K562 (cell line): ENCODE data around the gene CIB2. TPM values are rescaled to one million over a fixed set of nuclear protein-coding genes. Genes with fewer than 3 reads are reported as not detected.

Experiments used
- ATF6 ChIP-seq: sonication (generic); formaldehyde crosslinking; IDR thresholded peaks from 2 replicates; pipeline ENCODE4 v1.4.0; 2020; ENCODE audit warnings: mild to moderate bottlenecking, missing genetic modification reagents
- BRF1 ChIP-seq: IDR thresholded peaks from 3 replicates; pipeline ENCODE4 v1.6.1; 2011; ENCODE audit warnings: borderline replicate concordance, mild to moderate bottlenecking; ENCODE audit not compliant: insufficient read length; ENCODE audit errors: extremely low read depth
- CAMTA2 ChIP-seq: fragments of 250-450 bp; sonication (Bioruptor Pico); conservative IDR thresholded peaks from 2 replicates; pipeline ENCODE4 v1.5.1; 2022
- ELF1 ChIP-seq: fragments of 200-800 bp; sonication (Bioruptor generic); IDR thresholded peaks from 2 replicates; pipeline ENCODE4 v1.6.1; 2016; ENCODE audit warnings: missing genetic modification characterization, missing compliant biosample characterization
- ETV1 ChIP-seq: fragments of 450-650 bp; conservative IDR thresholded peaks from 2 replicates; pipeline ENCODE4 v1.6.1; 2016; ENCODE audit warnings: missing genetic modification characterization, control low read depth, low read depth, missing compliant biosample characterization
- FOXO4 ChIP-seq: fragments of 450-650 bp; formaldehyde crosslinking; IDR thresholded peaks from 2 replicates; pipeline ENCODE4 v1.4.0; 2020; ENCODE audit warnings: mild to moderate bottlenecking, moderate library complexity
- MEF2A ChIP-seq: IDR thresholded peaks from 2 replicates; pipeline ENCODE4 v1.6.1; 2011; ENCODE audit warnings: low read depth, mild to moderate bottlenecking, low read length, moderate library complexity; ENCODE audit not compliant: control insufficient read depth
- NR2C2 ChIP-seq, 2 experiments: fragments of 200-800 bp in 1 of 2; sonication (Bioruptor generic) in 1 of 2; sonication (generic) in 1 of 2; formaldehyde crosslinking in 1 of 2; IDR thresholded peaks; 2 replicates each; pipeline versions ENCODE4 v1.6.1 to v1.8.0; 2016 to 2022; ENCODE audit warnings: mild to moderate bottlenecking in 1 of 2, missing compliant biosample characterization in 1 of 2, missing genetic modification characterization in 1 of 2, missing genetic modification reagents in 1 of 2
- RAD21 ChIP-seq, 2 experiments: fragments of 250-450 bp in 1 of 2; fragments of 450-650 bp in 1 of 2; sonication (Bioruptor Pico) in 1 of 2; formaldehyde crosslinking in 1 of 2; IDR thresholded peaks in 1 of 2; conservative IDR thresholded peaks in 1 of 2; 2 replicates each; pipeline versions ENCODE4 v1.4.0 to v1.8.0; 2020 to 2022; ENCODE audit warnings: mild to moderate bottlenecking in 2 of 2, moderate library complexity in 1 of 2
- TAF1 ChIP-seq: IDR thresholded peaks from 2 replicates; pipeline ENCODE4 v1.6.1; 2011; ENCODE audit warnings: mild to moderate bottlenecking, low read length, moderate library complexity; ENCODE audit not compliant: insufficient read depth, control insufficient read depth, severe bottlenecking; ENCODE audit errors: extremely low read depth
- YY1 ChIP-seq, 3 experiments: IDR thresholded peaks; 2 replicates each; pipeline ENCODE4 v1.6.1; 2011; ENCODE audit warnings: low read length in 2 of 3, mild to moderate bottlenecking in 2 of 3, moderate library complexity in 2 of 3, borderline replicate concordance in 1 of 3, control low read depth in 1 of 3, low read depth in 1 of 3; ENCODE audit not compliant: insufficient read depth in 3 of 3, insufficient replicate concordance in 2 of 3, control insufficient read depth in 1 of 3, insufficient read length in 1 of 3; ENCODE audit errors: extremely low read depth in 1 of 3
- ZBTB7A ChIP-seq: IDR thresholded peaks from 2 replicates; pipeline ENCODE4 v1.6.1; 2011; ENCODE audit warnings: low read depth, mild to moderate bottlenecking, low read length, moderate library complexity, borderline replicate concordance; ENCODE audit not compliant: control insufficient read depth
- ZFPM2 ChIP-seq: fragments of 250-450 bp; sonication (Bioruptor Pico); IDR thresholded peaks from 2 replicates; pipeline ENCODE4 v1.5.1; 2022; ENCODE audit warnings: mild to moderate bottlenecking
- ZNF197 ChIP-seq: fragments of 200-800 bp; sonication (Bioruptor generic); IDR thresholded peaks from 2 replicates; pipeline ENCODE4 v1.6.1; 2016; ENCODE audit warnings: low read depth, missing genetic modification characterization, missing compliant biosample characterization
- ZNF217 ChIP-seq: sonication (generic); formaldehyde crosslinking; IDR thresholded peaks from 2 replicates; pipeline ENCODE4 v1.8.0; 2022; ENCODE audit warnings: mild to moderate bottlenecking, missing genetic modification reagents
- ZNF511 ChIP-seq: sonication (generic); formaldehyde crosslinking; IDR thresholded peaks from 2 replicates; pipeline ENCODE4 v1.8.0; 2022; ENCODE audit warnings: mild to moderate bottlenecking, missing genetic modification reagents
- polyA plus RNA-seq, 8 experiments: library from polyadenylated mRNA; depleted of rRNA in 4 of 8; stranded (reverse) in 5 of 8; unstranded in 3 of 8; fragments of >200 nt; fragmentation: Nextera tagmentation in 2 of 8; fragmentation: Illumina TruSeq in 1 of 8; extraction: Ambion mirVana in 2 of 8; extraction: Trizol in 1 of 8; gene quantifications; 2 replicates each; pipeline versions ENCODE4 v1.2.1 to v1.2.3, GENCODE V29; 2011 to 2014; ENCODE audit warnings: inconsistent platforms in 1 of 8, missing spikeins in 1 of 8
- total RNA-seq, 7 experiments: library from RNA; depleted of rRNA in 6 of 7; stranded (reverse); fragments of >200 nt in 6 of 7; fragmentation: Illumina TruSeq in 2 of 7; extraction: Trizol in 2 of 7; gene quantifications; 2 replicates each; pipeline versions ENCODE4 v1.2.1 to v1.2.3, GENCODE V29; 2011 to 2021; ENCODE audit warnings: low replicate concordance in 1 of 7
- TF ChIP-seq, protein P1 (sequence below): fragments of 250-450 bp; sonication (Bioruptor Pico); IDR thresholded peaks from 2 replicates; pipeline ENCODE4 v1.8.0; 2021; ENCODE audit warnings: moderate library complexity, mild to moderate bottlenecking, inconsistent platforms

Gene CIB2
- total and polyA plus RNA-seq, 9 of the 15 experiments (the other 6 are each of a cell fraction or from before 2014, with no cell fraction given) = 1.5 to 37.4 (median 19.4) TPM

GRCh38 chr15:78131295-78132061, at the start of gene CIB2 (continued):
- TF ChIP-seq TAF1 (no peak), ZBTB7A (peak; percentile 100), ZFPM2 (CRISPR knock-in tag) (no peak), NR2C2 (CRISPR knock-in tag; IDR thresholded peaks at IDR 0.05) (peak; percentile 59; the same call in 1 of the 2 replicates), NR2C2 (tag; IDR thresholded peaks at IDR 0.05) (peak; percentile 89), MEF2A (no peak), YY1 (IDR thresholded peaks at IDR 0.05; ENCODE audit: borderline replicate concordance in 1 of 3, control insufficient read depth in 1 of 3, extremely low read depth in 1 of 3, insufficient read depth in 3 of 3, insufficient read length in 1 of 3, insufficient replicate concordance in 2 of 3, low read depth in 1 of 3, low read length in 2 of 3) (peak in 2 of 3 experiments; percentile 25 to 48), ELF1 (tag) (peak; percentile 87), ATF6 (CRISPR knock-in tag) (no peak), ZNF511 (CRISPR knock-in tag) (no peak), CAMTA2 (CRISPR knock-in tag) (no peak), ZNF197 (no peak), FOXO4 (CRISPR knock-in tag) (peak; percentile 32; the same call in 1 of the 2 replicates), BRF1 (no peak), RAD21 (CRISPR knock-in tag; conservative IDR thresholded peaks at IDR 0.05 in 1 of 2, IDR thresholded peaks at IDR 0.05 in 1 of 2) (peak; percentile 75 to 76), ZNF217 (no peak), ETV1 (tag) (peak; percentile 88)
- TF ChIP-seq, protein P1, sequence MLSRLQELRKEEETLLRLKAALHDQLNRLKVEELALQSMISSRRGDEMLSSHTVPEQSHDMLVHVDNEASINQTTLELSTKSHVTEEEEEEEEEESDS (CRISPR knock-in tag) = no peak
